Chondrocyte (in vitro differentiated cells): ENCODE measurements around the gene ZSWIM7. TPM values are rescaled to one million over a fixed set of nuclear protein-coding genes. Genes with fewer than 3 reads are reported as not detected.

Experiments
- DNase-seq: peaks from one replicate; pipeline ENCODE4 v3.0.0; 2021; ENCODE audit warnings: mixed read lengths, low spot score
- H3K27ac Mint-ChIP-seq: one replicate; pipeline ENCODE4 v1.8.0; 2021; ENCODE audit warnings: mild to moderate bottlenecking, moderate library complexity, mixed read lengths; ENCODE audit not compliant: unreplicated experiment
- H3K27me3 Mint-ChIP-seq: 2 replicates; pipeline ENCODE4 v1.8.0; 2021; ENCODE audit warnings: low read depth, mixed read lengths
- H3K36me3 Mint-ChIP-seq: 2 replicates; pipeline ENCODE4 v1.8.0; 2021; ENCODE audit warnings: low read depth, mixed read lengths
- H3K4me1 Mint-ChIP-seq: 2 replicates; pipeline ENCODE4 v1.8.0; 2021; ENCODE audit warnings: low read depth, mild to moderate bottlenecking, mixed read lengths
- H3K4me3 Mint-ChIP-seq: one replicate; pipeline ENCODE4 v1.8.0; 2021; ENCODE audit warnings: mild to moderate bottlenecking, moderate library complexity, mixed read lengths; ENCODE audit not compliant: unreplicated experiment
- H3K9me3 Mint-ChIP-seq: 2 replicates; pipeline ENCODE4 v1.8.0; 2021; ENCODE audit warnings: low read depth, mixed read lengths
- total RNA-seq: library from RNA; stranded (reverse); gene quantifications from 3 replicates; pipeline ENCODE4 v1.2.1, GENCODE V29; 2021
- TF ChIP-seq, protein P1 (sequence below): fragments of 200-600 bp; sonication (generic); IDR thresholded peaks from 2 replicates; pipeline ENCODE4 v1.5.0; 2021; ENCODE audit warnings: antibody characterized with exemption, mild to moderate bottlenecking, moderate library complexity

Gene ZSWIM7
- total RNA-seq, 1 donor from 2014 or later, result 16.7 TPM

- no peak for DNase-seq
- Mint-ChIP-seq H3K27me3 (no peaks in the 10 kb centered on the region), H3K9me3 (no peaks in the 10 kb centered on the region), H3K27ac (no peak overlapping the region), H3K4me1 (peaks cover 4% of the 10 kb centered on the region), H3K4me3 (no peak overlapping the region), H3K36me3 (peaks cover 48% of the 10 kb centered on the region)
- TF ChIP-seq, protein P1, sequence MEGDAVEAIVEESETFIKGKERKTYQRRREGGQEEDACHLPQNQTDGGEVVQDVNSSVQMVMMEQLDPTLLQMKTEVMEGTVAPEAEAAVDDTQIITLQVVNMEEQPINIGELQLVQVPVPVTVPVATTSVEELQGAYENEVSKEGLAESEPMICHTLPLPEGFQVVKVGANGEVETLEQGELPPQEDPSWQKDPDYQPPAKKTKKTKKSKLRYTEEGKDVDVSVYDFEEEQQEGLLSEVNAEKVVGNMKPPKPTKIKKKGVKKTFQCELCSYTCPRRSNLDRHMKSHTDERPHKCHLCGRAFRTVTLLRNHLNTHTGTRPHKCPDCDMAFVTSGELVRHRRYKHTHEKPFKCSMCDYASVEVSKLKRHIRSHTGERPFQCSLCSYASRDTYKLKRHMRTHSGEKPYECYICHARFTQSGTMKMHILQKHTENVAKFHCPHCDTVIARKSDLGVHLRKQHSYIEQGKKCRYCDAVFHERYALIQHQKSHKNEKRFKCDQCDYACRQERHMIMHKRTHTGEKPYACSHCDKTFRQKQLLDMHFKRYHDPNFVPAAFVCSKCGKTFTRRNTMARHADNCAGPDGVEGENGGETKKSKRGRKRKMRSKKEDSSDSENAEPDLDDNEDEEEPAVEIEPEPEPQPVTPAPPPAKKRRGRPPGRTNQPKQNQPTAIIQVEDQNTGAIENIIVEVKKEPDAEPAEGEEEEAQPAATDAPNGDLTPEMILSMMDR, result no peak
Observed at GRCh38 chr17:16007439-16007838, 7.9 kb upstream of the ZSWIM7 start.

- H3K4me3 Mint-ChIP-seq, result no peak overlapping the region
- H3K4me1 Mint-ChIP-seq, result peaks cover 18% of the 10 kb centered on the region
- no peak overlapping the region for H3K27ac Mint-ChIP-seq
- peaks cover 58% of the 10 kb centered on the region for H3K36me3 Mint-ChIP-seq
- TF ChIP-seq, protein P1, result no peak
- DNase-seq, result no peak
- no peaks in the 10 kb centered on the region for H3K27me3 Mint-ChIP-seq
- peaks cover 4% of the 10 kb centered on the region for H3K9me3 Mint-ChIP-seq
Observed at GRCh38 chr17:16005636-16006035, 6.1 kb upstream of the ZSWIM7 start.

- Mint-ChIP-seq H3K36me3 (peaks cover 57% of the 10 kb centered on the region), H3K4me3 (no peak overlapping the region), H3K27ac (no peak overlapping the region), H3K9me3 (peaks cover 4% of the 10 kb centered on the region), H3K4me1 (peaks cover 25% of the 10 kb centered on the region), H3K27me3 (no peaks in the 10 kb centered on the region)
- TF ChIP-seq, protein P1, result no peak
- DNase-seq, result no peak
Observed at GRCh38 chr17:16003841-16004240, 4.3 kb upstream of the ZSWIM7 start.

GRCh38 chr17:16002708-16003260, 3.3 kb upstream of the ZSWIM7 start:
- Mint-ChIP-seq H3K4me1 (peaks cover 30% of the 10 kb centered on the region), H3K4me3 (no peak overlapping the region), H3K9me3 (peaks cover 4% of the 10 kb centered on the region), H3K27me3 (no peaks in the 10 kb centered on the region), H3K36me3 (peaks cover 47% of the 10 kb centered on the region), H3K27ac (no peak overlapping the region)
- DNase-seq, result no peak
- TF ChIP-seq, protein P1, result no peak

- H3K4me3 Mint-ChIP-seq, result peak overlapping the region; percentile 75
- no peaks in the 10 kb centered on the region for H3K27me3 Mint-ChIP-seq
- no peak for DNase-seq
- H3K36me3 Mint-ChIP-seq, result peaks cover 38% of the 10 kb centered on the region
- TF ChIP-seq, protein P1, result no peak
- H3K9me3 Mint-ChIP-seq, result peaks cover 4% of the 10 kb centered on the region
- peaks cover 30% of the 10 kb centered on the region for H3K4me1 Mint-ChIP-seq
- peak overlapping the region; percentile 89 for H3K27ac Mint-ChIP-seq
Observed at GRCh38 chr17:16001226-16001897, 1.9 kb upstream of the ZSWIM7 start.
